HG02973 (cell line): Measurements from ENCODE around the gene SNX15.
"Not testable (repeated sequence)": the region's sequence is repeated elsewhere in the genome, so short reads cannot be mapped to it uniquely, and the experiment has no call there.

Source experiments
- ATAC-seq: cut with Tn5 transposase; IDR thresholded peaks from one replicate; pipeline ENCODE4 v1.9.1; 2021; ENCODE audit warnings: moderate library complexity; ENCODE audit not compliant: unreplicated experiment

Gene SNX15, protein sequence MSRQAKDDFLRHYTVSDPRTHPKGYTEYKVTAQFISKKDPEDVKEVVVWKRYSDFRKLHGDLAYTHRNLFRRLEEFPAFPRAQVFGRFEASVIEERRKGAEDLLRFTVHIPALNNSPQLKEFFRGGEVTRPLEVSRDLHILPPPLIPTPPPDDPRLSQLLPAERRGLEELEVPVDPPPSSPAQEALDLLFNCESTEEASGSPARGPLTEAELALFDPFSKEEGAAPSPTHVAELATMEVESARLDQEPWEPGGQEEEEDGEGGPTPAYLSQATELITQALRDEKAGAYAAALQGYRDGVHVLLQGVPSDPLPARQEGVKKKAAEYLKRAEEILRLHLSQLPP

DNA sequence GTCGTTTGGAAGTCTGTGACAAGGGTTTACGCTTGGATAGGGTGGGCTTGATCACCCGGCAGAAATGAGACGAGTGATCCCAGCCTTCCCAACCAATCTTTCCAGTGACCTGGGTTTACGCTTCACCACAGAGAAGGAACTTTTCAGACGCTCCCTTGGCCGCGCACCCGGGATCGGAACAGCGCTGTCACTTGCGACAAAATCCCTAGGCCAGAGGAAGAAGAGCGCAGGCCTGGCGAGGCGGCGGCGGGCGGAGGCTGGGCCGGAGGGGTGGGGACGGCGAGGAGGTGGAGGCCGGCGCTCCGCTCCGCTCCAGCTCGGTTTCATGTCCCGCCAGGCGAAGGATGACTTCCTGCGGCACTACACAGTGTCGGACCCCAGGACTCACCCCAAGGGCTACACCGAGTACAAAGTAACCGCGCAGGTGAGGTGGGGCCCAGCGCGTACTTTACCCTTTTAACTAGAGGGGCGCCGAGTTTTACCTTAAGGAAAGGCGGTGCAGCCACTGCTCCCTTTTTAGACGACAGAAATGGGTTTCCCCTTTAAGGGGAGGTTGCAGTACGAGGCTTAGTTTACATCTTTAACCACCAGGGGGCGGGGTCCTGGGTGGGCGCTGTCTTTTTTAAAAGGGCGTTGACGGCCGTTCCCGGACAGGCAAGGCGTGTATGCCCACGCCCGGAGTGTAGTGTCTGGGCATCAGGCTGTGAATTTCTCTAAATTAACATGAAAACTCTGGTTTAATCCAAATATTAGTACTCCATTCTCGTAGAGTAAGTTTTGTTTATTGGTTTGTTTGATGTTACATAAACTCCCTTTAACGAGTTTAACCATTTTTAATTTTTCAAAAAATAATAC, at the start of gene SNX15:
TSS of gene SNX15 (plus strand) at position 227 of the 855 bp plus-strand sequence. CDS start at position 326, 99 bp downstream.
- ATAC-seq, result peak; percentile 75

DNA sequence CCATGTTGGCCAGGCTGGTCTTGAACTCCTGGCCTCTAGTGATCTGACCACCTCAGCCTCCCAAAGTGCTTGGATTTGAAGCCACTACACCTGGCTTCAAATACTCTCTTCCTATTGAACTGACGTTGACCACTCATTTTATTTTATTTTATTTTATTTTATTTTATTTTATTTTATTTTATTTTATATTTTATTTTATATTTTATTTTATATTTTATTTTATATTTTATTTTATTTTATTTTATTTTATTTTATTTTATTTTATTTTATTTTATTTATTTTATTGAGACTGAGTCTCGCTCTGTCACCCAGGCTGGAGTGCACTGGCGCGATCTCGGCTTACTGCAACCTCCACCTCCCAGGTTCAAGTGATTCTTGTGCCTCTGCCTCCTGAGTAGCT, 43.9 kb upstream of the SNX15 start:
- ATAC-seq, result not testable (repeated sequence)

DNA sequence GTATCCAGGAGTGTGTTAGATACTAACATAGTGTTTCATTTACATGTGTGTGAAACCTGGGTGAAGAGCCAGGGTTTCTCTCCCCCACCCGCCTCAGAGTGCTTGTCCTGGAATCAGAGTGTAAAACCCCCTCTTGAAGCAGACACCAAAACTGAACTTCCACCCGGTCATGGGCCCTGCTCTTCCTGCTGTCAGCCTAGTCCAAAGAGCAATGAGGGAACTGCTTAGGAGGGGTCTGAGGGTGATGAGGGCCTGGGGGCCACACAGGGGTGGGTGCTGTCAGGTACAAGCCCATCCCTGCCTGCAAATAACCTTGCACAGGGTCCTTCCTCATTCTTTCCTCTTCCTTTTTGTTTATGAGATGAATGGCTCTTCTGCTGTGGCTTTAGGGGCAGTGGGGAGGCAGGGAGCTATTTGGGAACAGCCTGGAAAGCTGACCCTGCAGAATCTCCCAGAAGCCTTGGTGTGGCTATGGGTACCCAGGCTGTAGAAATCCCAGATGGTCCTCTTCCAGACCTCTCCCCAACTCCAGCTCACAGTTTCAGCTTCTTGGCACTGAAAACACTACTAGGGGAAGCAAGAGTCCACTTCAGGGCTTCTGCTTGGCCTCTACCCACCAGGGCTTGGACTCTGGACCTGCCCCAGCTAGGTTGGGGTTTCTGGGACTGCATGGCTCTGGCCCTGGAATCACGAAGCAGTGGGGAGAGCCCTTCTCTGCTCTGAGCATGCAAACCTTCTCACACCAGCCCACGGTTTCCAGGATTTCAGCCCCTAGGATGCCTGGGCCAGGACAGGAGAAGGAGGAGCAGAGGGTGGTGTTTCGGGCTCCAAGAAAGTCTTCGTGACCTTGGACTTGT, 39.0 kb upstream of the SNX15 start:
- no peak for ATAC-seq

DNA sequence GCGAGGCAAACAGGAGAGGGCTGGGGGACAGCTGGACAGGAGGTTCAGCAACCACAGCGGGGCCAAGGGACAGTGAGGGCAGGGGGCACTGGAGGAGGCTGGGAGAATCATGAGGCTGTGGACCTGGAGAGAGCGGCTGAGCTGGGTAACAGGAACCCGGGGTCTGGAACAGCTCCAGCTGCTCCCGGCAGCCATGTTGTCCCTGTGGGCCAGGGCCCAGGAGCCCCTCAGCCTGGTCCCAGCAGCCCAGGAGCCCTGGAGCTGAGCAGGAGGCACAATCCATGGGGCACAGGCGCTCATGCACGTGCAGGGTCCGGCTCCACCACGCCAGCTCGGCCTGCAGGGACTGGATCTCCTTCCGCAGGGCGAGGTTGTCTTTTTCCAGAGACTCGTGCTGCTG, 37.8 kb upstream of the SNX15 start:
- no peak for ATAC-seq

DNA sequence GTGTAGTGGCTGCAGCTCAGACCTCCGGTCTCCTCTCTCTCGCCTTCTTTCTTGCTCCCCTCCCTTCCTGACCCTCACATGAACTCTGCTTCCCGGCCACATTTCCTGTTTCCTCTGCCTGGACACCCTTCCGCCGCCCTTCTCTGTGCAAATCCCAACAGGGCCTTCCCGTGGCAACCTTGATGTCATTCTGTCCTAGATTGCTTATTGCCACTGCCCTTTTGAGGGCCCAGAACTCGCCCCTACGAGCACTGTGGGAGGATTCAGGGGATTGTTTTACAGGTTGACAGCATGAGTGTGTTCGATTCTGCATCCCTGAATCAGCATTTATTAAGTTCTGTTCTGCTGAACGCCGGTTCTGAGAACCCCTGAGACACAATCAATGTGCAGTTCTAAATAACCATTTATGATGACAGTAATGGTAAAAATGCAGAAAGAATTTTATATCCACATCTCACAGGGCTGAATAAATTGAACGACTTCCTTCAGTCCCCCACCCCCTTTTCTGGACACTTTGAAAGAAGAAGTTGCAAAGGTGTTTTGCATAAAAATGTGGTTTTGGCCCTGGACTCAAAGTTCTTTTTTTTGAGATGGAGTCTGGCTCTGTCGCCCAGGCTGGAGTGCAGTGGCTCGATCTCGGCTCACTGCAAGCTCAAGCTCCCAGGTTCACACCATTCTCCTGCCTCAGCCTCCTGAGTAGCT, 36.9 kb upstream of the SNX15 start:
- ATAC-seq, result no peak

DNA sequence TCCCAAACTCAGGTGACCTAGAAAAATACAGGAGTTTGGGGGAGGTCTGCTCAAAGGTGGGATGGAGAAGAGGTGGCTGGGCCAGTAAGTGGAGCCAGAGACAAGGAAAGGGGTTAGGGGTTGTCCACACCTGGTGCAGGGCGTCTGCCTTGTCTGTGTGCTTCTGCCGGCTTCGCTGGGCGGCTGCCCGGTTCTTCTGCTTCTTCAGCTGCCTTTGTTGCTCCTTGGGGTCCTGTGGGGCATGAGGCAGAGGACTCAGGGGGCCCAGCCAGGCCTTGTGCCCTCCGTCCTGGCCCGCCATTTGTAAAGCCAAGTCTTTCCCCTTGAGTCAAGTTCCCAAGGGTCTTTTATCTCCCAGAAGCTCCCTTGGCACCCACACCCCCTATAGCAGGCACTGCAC, 32.9 kb upstream of the SNX15 start:
- ATAC-seq, result no peak

DNA sequence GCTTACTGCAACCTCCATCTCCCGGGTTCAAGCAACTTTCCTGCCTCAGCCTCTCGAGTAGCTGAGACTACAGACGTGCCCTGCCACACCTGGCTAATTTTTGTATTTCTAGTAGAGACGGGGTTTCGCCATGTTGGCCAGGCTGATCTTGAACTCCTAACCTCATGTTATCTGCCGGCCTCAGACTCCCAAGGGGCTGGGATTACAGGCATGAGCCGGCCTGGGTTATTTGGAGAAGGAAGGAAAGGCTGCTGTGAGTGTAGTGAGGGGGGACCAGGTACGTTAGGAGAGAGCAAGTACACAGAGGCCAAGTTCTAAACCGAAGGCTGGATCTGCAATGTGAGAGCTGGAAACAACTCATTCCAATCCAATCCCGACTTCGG, 30.9 kb upstream of the SNX15 start:
- ATAC-seq, result no peak

DNA sequence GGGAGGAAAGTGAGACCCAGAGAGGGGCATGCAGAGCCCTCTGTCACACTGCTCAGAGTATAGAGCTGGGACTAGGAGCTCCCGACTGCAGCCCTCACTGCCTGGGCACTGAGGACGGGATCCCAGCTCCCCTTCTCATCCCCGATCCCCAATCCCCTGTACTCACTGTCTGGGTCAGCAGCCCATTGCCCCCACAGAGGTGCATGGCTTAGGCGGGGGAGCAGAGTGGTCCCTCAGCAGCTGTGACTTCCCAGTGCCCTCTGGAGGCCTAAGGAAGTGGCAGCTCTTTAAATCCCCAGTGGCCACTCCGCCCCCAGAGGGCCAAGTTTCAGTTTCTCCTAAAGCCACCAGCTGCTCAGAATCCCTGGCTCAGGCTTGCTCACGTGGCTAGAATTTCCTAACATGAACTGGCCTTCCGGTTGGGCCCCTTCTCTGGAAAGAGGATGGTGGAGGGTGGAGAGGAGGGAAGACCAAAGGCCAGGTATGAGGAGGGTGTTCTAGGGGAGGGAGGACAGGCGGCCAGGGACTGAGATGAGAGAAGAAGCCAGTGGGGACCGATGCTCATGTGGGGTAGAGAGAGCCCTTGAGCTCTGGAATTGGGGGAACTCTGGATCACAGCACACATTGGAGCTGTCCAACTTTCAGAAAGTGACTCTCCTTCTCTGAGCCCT, 30.4 kb upstream of the SNX15 start, which contains the start of gene BATF2:
TSS of gene BATF2 (minus strand) at position 262 of the 671 bp plus-strand sequence. CDS start at position 205, 57 bp downstream.
- no peak for ATAC-seq

DNA sequence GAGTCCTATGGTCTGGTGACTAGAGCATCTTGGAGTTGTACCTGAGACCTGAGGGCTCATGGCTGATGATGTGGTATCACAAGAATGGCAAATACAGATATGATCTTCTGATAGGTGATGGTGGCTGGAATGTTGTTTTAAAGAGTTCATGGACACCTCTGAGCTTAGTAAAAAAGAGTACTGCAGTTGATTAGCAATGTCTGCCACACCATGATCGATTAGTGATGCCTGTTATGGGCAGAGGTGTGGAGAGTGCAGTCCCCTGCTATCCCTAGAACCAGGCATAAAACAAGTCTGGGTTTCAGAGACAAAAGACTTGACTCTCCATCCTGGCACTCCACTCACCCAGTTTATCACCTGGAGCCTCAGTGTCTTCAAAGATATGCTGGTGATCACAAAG, 29.1 kb upstream of the SNX15 start:
- ATAC-seq, result no peak

DNA sequence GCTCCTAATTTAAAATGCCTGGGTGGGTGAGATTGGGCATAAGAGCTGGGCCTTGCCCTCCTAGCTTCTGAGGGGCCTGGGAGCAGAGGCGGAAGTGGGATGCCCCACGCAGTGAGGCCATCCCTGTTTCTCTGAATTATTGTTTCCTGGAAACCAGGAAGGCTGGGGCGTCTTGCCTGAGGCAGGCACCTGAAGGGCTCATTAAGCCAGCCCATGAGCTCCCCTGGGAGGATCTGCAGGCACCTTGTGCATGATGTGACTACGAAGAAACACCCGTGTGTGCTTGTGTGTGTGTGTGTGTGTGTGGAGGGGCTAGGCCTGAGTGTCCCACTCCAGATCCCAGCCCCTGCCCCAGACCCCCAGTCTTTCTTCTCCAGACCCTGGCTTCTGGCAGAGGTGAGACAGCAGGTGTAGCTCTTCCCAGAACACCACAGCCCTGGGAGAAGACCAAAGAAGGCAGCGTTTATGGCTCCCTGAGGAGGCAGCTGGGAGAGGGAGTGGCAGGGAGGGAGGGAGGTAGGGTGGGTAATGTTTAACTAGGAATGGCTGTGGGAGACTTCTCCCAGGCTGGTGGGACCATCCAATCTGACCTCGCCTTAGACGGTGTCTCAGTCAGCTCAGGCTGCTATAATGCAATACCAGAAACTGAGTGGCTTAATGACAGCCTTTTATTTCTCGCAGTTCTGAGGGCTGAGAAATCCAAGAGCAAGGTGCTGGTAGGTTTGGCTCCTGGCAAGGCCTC, 28.4 kb upstream of the SNX15 start:
- ATAC-seq, result no peak

DNA sequence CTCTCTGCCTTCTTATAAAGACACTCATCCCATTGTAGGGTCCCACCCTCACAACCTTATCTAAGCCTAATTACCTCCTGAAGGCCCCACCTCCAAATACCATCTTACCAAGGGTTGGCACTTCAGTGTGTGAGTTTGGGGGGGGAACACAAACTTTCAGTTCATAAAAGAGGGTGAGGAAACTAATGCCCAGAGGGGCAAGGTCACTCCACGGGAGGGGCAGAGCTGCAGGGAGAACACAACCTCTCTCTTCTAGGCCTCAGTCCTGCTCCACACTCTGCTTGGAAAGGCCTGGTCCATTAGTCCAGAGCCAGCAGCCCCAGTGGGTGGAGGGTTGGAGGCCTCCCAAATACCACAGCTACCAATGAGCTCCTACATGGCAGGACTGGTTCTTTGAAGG, 27.8 kb upstream of the SNX15 start:
- ATAC-seq, result no peak

DNA sequence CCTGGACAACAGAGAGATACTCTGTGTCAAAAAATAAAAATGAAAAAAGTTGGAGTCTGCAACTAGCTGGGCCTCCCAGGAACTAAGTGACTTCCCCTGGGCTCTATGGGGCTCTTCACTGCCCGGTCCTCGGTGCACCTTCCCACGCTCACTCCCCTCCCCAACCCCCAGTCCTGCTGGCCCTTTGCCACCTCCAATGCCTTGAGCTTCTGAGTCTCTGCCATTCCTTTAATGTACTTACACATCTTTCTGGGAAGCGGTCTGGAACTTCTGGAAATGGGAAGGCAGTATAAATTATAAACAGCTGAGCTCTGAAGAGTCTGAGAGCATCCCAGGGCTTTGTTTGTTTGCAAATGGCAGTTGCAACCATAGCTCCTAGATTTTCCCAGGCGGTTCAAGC, 24.5 kb upstream of the SNX15 start:
- no peak for ATAC-seq

DNA sequence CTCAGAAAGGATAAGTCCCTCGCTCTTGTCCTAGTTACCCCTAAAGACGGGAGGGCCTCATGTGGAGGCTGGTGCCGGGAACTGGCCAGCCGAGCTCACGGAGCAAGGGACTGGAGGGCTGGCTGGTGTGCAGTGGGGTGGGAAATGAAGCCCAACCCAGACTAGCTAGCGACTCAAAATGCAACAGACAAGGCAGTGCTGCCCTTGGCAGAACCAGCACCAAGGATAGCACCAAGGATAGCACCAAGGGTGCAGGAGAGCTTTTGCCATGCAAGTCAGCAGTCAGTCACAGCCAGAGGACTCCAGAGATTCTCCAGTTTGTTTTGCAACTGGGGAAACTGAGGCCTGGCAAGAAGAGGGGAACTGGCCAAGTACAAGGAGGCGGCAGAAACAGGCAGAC, 24.0 kb upstream of the SNX15 start:
- ATAC-seq, result no peak

DNA sequence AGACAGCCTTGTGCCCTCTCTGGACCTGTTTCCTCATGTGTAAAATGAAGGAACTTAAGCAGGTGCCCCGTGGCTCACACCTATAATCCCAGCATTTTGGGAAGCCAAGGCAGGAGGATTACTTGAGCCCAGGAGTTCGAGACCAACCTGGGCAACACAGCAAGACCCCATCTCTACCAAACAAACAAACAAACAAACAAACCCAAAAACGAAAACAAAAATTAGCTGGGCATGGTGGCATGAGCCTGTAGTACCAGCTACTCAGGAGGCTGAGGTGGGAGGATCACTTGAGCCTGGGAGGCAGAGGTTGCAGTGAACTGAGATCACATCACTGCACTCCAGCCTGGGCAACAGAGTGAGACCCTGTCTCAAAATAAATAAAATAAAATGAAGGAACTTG, 23.3 kb upstream of the SNX15 start:
- not testable (repeated sequence) for ATAC-seq

DNA sequence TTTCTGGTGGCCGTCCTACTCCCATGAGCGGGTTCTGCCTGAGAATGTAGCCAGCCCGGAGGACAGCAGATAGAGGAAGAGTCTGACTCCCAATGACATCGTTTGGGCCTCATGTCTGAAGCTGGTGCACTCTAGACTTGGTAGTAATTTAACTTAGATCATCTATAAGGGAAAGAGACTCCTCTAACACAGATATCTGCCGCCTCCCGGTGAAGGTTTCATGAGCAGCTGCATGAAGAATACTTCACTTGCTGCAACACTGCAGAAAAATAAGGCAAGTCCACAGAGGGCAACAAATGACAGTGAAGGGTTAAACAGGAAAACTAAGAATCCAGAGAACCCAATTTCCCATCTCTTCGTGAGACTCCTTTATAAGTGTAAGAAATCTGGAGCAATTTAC, 19.2 kb upstream of the SNX15 start:
- no peak for ATAC-seq

DNA sequence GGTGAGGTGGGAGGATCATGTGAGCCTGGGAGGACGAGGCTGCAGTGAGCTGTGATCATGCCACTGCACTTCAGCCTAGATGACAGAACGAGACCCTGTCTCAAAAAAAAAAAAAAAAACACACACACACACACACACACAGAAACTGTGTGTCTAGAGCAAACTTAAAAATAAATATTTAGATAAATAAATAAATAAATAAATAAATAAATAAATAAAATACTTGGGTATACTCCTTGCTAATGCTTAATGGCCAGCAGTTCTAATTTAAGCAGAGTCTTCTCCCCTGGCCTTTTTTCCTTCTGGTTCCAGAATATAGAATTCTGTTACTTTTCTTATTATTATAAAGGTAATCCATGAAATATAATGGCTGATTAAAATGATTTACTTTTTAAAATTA, 18.4 kb upstream of the SNX15 start:
- no peak for ATAC-seq

DNA sequence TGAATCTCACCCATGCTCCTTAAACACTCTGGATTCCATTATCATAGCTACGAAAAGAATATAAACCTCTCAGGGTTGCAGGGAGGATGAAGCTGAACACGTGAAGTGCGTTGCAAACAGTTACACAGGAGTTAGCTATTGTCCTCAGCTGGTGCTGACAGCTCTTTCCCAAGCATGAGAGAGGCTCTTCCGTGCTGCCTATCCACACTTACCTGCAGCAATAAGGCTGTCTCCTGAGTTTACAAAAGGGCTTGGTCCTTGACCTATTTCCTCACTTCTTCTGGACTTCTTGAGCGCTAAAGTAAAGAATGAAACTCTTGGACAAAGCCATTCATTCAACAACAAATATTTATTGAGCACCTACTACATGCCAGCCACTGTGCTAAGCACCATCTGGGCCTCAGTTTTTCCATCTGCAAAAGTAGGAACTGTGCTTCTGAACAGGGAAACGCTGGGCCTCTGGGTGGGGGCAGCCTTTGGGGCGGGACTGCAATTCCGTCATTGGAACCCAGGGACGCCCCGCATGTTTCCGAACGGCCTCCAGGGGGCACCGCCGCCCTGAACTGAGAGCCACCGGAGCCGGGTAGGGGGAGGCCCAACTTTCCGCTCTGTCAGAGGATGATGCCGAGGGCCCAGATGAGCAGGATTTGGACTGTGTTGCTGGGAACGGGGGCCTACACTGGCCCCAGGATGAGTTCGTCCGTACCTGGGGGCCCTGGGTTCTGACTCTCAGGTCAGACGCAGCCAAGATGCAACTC, 13.9 kb upstream of the SNX15 start:
- ATAC-seq, result peak; percentile 70

DNA sequence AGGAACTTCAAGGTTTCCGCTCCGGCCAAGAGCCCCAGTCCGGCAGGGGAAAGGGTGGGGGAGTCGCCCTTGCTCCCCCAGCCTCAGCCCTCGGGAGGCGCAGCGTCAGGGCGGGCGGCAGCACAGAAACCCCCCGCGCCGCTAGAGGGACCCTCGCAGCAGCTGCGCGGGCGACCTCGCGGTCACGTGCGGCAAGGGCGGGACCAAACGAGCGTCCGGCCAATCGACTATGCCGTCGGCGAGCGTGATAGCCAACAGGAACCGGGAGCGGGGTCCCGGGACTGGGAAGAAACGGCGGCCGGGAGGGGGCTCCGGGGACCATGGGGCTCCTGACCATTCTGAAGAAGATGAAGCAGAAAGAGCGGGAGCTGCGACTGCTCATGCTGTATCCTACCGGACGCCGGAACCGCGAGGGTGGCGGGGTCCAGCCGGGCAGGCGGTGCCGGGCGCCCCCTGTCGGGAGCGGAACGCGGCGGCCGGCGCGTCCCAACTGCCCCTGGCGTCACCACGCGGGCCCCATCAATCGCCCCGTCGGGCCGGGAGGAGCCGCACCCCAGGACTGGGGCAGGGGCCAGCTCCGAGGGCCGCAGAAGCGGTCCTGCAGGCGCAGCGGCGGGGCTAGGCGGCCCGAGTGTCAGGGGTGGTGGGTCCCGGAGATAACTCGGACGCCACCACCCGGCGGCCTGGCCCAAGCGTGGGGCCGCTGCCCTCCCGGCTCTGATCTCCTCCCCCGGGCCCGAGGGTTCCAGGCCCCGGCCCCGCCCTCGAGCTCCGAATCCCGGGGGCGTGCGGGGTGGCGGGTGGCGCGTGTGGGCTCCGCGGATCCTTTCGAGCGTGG, 13.1 kb upstream of the SNX15 start, which contains the start of gene ARL2:
TSS of gene ARL2 (plus strand) at position 273 of the 838 bp plus-strand sequence. CDS start at position 321, 48 bp downstream.
- peak; percentile 60 for ATAC-seq
